GM18520 (cell line): ENCODE results near the gene AP3B1.
"Not testable (repeated sequence)": the region's sequence is repeated elsewhere in the genome, so short reads cannot be mapped to it uniquely, and the experiment has no call there.

Source experiments
- ATAC-seq: cut with Tn5 transposase; IDR thresholded peaks from one replicate; pipeline ENCODE4 v1.9.1; 2021; ENCODE audit not compliant: unreplicated experiment

Gene AP3B1

DNA sequence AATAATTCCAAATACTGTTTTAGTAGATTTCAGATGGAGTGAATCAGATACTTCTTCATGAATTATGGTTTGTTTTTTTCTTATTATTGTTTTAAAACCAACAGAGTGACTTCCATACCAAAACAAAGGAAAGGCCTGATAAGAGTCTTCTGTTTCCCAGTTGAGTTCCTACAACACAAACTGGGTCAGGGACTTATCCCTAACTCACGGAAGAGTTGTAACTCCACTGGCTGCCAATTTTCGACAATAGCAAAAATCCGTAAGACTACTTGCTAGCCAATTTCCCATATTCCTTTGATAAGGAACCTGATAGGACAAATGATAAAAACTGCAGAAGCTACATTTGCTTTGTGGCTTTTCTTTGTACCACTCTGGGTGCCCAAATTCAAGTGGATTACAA, 219.2 kb downstream of the AP3B1 start:
- ATAC-seq, result no peak

DNA sequence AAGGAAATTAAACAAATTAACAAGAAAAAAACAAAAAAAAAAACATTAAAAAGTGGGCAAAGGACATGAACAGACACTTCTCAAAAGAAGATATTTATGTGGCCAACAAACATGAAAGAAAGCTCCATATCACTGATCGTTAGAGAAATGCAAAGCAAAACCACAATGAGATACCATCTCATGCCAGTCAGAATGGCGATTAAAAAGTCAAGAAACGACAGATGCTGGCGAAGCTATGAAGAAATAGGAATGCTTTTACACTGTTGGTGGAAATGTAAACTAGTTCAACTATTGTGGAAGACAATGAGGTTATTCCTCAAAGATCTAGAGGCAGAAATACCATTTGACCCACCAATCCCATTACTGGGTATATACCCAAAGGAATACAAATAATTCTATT, 223.8 kb downstream of the AP3B1 start:
- ATAC-seq, result not testable (repeated sequence)

DNA sequence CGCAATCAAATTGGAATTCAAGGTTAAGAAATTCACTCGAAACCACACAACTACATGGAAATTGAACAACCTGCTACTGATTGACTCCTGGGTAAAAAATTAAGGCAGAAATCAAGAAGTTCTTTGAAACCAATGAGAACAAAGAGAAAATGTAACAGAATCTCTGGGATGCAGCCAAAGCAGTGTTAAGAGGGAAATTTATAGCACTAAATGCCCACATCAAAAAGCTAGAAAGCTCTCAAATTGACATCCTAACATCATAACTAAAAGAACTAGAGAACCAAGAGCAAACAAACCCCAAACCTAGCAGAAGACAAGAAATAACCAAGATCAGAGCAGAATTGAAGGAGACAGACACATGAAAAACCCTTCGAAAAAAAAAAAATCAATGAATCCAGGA, 226.9 kb downstream of the AP3B1 start:
- not testable (repeated sequence) for ATAC-seq

DNA sequence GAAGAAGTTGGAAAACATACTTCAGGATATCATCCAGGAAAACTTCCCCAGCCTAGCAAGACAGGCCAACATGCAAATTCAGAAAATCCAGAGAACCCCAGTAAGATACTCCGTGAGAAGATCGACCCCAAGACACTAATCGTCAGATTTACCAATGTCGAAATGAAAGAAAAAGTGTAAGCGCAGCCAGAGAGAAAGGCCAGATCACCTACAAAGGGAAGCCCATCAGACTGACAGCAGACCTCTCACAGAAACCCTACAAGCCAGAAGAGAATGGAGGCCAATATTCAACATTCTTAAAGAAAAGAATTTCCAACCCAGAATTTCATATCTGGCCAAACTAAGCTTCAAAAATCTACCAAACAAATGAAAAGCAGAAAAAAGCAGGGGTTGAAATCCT, 227.8 kb downstream of the AP3B1 start:
- ATAC-seq, result not testable (repeated sequence)

DNA sequence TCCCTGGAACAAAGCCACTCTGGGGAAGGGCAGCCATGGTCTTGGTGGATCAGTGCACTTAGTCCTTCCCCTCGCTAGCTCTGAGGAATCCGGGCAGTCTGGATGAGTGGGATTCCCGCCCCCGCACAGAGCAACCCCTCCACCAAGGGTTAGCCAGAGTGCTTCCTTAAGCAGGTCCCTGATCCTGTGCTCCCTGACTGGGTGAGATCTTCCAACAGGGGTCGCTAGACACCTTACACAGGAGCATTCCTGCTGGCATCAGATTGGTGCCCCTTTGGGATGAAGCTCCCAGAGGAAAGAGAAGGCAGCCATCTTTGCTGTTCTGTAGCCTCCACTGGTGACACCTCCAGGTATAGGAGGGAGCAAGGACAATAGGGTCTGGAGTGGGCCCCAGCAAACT, 228.8 kb downstream of the AP3B1 start:
- ATAC-seq, result no peak

DNA sequence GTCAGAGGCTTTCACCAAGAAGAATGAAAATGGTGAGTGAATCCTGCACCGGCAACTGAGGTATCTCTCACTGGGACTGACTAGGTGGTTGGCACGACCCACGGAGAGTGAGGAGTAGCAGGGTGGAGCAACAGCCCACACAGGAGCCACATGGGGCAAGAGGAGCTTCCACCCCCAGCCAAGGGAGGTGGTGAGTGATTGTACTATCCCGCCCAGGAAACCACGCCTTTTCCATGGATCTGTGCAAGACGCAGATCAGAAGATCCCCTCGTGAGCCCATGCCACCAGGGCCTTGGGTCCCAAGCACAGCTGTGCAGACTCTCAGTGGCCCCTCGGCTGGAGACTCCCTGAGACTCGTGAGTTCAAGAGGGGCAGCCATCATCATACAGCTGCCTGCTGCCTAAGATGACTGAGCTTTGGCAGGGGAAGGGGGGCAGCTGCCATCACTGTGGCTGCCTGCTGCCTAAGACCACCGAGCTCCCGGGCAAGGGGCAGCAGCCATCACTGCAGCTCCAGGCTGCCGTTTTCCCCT, 229.5 kb downstream of the AP3B1 start:
- no peak for ATAC-seq

DNA sequence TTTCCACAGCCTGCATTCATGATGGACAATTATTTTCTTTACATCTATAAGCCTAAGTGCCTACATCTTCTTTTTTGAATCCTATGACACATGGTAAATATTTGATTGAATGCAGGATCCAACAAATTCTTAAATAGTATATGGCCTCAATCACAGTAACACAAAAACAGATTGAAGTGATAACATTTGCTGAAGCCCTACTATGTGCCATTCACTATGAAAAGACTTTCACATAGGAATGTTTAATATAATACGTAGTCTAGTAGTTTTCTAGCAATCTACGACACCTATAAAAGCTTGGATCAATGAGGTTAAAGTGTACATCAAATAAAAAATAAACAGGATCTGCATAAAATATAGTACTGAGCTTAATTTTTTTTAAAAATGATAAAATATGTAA, 231.0 kb downstream of the AP3B1 start:
- no peak for ATAC-seq

DNA sequence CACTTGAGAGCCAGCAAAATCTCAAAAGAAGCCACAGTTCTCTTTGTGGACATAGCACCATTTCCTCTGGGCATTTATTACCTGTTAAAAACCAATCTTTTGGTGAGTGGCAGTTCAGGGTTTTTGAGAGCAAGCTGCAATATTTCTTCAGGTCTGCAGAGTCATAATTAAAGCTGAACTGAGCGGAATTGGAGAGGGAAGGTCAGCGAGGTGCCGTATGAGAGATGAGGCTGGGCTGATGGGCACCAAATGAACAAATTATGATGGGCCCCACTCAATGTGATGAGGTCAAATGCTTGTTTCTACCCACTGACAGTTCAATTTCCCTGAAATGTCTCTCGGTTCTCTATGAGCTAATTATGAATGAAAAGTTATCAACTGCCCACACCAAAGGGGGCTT, 231.9 kb downstream of the AP3B1 start:
- ATAC-seq, result no peak

DNA sequence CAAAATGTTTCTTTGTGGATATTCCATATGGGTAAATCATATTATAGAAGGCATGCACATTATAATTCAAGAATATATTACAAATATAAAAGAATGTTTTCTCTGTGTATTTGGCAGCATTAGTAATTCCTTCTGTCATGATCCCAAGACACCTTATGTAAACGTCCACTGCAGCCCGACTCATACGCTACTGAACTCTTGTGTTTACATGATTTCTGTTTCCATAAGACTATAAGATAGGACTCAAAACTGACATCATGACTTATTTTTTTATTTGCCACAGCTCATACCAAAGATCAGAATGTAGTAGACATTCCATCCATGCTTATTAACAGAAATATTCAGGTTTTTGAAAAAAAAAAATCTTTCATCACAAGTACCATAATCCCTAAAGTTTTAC, 234.1 kb downstream of the AP3B1 start:
- no peak for ATAC-seq

DNA sequence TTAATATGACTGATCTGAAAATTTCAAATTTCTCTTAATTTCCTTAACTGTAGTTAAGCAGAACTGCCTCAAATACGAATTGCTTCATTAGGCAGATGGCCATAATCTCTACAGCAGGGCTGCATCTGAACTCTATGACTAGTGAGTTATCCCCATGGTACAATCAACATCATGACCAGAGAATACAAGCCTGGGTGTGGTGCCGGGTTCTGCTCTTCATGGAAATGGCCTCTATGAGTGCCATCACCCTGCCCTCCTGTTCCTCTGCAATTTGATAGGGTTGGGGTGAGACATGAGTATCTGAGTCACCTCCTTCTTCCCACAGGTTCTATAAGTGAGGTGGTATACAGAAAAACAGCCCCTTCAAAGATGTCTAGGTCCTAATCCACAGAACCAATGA, 235.9 kb downstream of the AP3B1 start:
- ATAC-seq, result no peak

DNA sequence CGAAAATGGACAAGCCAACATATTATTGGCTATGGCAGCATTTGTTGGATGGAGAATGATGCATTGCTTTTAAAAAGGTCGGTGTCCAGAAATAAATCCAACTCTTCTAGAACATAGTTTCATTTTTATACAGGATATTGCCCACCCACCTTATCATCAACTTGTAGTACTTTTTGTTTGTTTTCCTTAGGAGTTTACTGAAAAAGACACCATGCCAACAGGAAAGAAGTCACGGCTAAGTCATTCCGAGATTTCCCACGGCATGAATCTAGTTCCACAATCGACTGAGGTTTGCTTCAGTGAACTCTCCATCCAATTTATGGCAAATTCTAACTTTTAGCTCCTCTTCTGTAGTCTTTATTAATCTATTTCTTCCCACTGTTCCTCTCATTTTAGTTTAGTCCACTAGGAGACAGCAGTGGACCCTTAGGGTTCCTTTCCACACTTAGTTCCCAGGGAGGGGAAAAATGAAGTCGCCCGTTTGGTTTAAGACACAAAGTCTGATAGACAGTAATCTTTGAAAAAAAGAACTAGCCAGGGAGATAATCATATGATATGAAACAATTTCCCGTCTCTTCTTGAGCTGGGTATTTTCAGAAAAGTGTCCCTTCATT, 237.5 kb downstream of the AP3B1 start:
- no peak for ATAC-seq

DNA sequence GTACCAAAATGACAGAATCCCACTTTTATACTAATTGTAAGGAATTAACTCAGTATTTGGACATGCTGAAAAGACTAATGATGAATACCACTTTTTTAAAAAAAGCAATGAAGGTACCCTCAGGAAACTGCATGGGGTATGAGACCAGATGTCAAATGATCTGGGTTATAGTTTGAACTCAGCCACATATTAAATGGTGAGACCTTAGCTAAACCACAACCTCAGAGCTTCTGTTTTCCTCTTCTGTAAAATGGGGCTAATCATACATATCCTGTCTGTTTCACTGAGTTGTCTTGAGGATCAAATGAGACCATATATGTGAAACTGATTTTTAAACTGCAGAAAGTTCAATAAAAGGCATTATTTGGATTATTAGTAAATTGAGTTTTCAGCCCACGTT, 238.4 kb downstream of the AP3B1 start:
- ATAC-seq, result no peak

DNA sequence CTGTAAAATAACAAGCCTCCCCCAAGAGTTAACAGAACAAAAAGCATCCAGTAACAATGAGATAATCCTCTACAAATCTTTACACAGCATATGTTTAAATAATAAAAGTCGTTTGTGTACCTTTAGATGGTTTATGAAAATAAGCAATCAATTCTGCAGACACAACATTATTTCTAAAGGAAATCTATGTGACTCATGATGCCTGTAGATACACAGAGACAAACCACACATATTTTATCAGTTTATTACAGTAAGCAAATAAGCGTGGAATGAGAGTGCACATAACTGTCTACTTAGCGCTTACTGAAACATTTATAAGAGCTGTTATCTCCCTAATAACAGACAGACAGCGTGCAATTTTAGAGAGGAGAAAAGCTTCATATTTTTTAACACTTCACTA, 243.6 kb downstream of the AP3B1 start:
- no peak for ATAC-seq

DNA sequence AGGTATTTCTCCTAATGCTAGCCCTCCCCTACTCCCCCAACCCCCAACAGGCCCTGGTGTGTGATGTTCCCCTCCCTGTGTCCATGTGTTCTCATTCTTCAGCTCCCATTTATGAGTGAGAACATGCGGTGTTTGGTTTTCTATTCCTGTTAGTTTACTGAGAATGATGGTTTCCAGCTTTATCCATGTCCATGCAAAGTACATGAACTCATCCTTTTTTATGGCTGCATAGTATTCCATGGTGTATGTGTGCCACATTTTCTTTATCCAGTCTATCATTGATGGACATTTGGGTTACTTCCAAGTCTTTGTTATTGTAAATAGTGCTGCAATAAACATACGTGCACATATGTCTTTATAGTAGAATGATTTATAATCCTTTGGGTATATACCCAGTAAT, 247.7 kb downstream of the AP3B1 start:
- ATAC-seq, result not testable (repeated sequence)

DNA sequence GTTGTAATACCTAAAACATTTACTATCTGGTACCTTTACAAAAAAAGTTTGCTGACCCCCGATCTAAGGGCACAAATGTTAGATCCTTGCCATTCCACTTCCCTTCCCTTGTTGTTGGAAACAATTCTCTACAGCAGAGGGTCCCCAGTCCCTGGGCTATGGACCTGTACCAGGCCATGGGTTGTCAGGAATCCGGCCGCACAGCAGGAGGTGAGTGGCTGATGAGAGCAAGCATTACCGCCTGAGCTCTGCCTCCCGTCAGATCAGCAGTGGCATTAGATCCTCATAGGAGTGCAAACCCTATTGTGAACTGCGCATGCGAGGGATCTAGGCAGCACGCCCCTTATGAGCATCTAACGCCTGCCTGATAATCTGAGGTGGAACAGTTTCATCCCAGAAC, 248.5 kb downstream of the AP3B1 start:
- ATAC-seq, result no peak

DNA sequence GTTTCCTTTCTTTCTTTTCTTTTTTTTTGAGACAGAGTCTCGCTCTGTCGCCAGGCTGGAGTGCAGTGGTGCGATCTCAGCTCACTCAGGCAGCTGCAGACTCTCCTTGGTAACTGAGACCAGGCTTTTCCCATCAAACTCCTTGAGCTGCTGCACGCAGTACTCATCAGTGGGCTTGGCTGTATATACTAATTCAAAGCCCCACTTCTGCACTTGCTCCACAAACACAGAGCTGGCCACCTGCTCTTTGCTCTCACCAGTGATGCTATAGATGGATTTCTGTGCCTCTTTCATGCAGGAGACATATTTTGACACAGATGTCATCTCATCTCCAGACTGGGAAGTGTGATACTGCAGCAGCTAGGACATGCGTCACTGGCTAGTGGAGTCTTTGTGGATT, 252.7 kb downstream of the AP3B1 start:
- no peak for ATAC-seq

DNA sequence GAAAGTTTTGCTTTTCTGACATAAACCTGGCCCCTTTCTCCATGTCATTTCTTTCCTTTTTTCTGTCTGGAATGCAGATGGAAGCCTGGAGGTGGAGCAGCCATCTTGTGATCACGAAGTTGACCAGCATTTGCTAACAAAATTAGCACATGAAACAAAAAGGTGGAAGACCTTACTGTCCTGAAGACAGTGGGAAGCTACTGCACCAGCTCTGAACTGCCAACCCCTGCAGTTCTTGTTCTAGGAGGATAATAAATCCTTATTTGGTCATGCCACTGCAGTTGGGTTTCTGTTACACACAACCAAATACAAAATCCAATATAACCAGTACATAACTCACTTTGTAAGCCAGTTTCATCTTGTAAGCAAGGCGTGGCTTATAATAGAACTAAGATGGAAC, 269.0 kb downstream of the AP3B1 start:
- no peak for ATAC-seq

DNA sequence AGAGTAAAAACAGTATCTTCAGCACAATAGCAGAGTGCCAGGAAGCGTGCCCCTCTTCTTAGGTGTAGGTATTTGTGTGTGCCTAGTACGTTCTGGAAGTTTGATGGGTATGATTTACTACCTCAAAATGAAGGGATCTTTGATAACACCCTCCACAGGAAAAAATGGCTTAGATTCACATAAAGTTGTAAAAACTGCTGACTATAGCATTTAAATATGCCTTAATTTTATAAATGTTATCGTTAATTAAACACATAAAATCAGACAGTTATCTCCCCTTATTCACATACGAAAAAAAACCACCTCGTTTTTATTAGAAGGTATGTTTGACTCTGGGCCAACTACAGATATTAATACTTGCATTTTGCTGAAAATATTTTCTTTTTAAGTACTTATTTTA, 274.8 kb downstream of the AP3B1 start:
- no peak for ATAC-seq

DNA sequence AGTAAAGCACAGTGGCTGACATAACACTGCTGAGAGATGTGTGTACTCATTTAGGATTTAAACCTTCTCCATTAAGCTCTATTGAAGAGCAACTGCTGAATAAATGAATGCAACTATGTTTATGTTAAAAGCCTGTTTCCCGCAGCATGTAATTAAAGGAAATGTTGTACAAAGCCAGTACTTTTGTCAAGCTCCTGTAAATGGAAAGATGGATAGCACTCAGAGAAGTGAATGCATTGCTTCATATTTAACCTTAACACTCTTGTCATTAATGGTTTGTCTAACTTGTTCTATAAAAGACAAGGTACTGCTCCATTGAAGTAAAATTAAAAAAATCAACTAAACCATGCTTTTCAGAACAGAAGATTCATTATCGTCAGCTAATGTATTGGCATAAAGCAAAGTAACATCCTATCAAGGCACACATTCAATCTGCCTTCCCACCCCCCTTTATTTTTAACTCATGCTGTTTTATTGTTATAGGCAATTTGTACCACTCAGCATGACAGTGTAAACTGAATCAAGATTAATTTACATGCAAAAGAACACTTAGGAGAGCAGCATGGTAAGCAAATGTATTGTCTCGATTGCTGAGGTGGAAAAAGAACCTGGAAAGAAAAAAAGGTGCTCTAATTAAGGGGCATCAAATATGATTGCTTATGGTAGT, 277.5 kb downstream of the AP3B1 start:
- ATAC-seq, result no peak

DNA sequence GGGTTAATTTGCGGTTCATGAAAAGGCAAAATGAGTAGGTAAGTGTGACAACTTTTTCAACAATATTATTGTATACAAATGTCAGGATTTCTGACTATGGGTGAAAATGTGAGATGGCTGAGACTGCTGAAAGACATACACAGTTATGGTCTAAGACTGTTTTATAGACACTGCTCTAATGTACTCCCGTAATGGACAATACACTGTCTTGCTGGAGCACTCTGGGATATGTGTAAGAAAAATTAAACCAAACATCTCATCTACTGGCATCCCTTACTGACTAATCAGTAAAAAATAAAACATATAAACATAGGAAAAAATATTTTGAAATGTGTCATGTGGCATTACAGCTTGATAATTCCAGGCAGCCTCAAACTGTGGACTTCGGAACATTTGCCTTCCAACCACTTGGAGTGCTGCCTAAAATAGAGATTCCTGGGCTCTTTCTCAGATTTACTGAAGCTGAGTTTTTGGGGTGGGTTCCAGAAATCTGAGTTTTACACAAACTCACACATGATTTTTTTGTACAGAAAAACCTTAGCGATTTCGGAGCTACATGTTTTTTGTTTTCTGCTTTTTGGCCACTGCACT, 284.5 kb downstream of the AP3B1 start:
- no peak for ATAC-seq

DNA sequence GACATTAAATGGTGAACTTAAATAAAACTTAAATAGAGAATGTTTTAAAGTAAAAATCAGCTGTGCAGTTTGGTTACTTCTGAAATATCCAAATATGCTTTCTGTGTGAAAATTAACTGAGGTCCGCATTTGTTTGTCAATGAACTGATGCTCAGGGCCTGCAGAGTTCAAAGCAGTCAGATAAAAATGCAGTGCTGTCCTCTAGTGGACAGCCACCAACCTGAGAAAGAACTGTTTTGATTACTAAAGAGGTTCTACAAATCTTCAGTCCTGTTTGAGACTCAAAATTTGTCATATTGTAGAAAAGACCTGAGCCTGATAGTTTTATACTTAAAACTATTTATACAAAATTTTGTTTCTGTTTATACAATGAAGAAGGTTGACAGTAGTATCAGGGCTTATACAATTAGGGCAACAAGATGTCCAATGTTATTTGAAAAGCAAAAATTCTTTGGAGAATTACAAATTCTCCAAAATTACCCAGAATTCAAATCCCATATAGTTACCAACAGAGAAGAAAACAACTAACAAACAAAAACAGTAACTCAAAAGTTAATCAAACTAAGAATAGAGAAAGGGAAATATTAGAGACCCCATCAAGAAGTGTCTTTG, 286.0 kb downstream of the AP3B1 start:
- no peak for ATAC-seq

DNA sequence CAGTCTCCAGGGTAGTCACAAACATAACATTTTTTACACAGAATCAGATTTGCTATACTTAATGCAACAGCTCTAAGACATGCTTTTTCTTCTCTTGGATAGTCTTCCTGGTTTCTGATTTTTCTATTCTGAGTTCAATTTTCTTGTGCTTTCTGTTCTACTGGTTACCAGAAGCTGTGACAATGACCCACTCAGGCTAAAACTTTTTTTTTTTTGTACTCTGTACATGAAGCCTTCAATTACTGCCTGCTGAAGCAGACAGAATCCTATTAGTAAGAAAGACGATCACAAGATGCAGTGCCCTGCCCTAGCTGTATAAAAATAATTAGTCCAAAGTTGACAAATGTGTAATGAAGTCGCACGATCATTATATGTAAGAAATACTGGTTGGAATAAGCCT, 287.3 kb downstream of the AP3B1 start:
- no peak for ATAC-seq
